PC-9 (cell line): Measurements from ENCODE around the gene KCNA2. TPM values are rescaled to one million over a fixed set of nuclear protein-coding genes. Genes with fewer than 3 reads are reported as not detected.

Source experiments
- BruUV-seq: library from RNA; stranded (reverse); fragments of 400-500 nt; replicated peaks from 2 replicates; lab custom pipeline; 2021; lab: Mats Ljungman, UMichigan
- CTCF ChIA-PET: fragments of 300-600 bp; sonication (Branson Sonifier 250); formaldehyde crosslinking; loops from one replicate; lab custom pipeline; 2022; ENCODE audit warnings: antibody characterized with exemption; lab: Charles Lee
- POLR2A ChIA-PET: fragments of 300-600 bp; sonication (Branson Sonifier 250); formaldehyde crosslinking; loops from one replicate; lab custom pipeline; 2022; ENCODE audit warnings: antibody characterized with exemption; ENCODE audit not compliant: unreplicated experiment; lab: Charles Lee
- DNase-seq, 2 experiments: peaks; one replicate each; pipeline versions ENCODE4 v3.0.0 to v3.0.0-alpha.2; 2015 to 2022; ENCODE audit warnings: mixed read lengths in 1 of 2
- H2AFZ ChIP-seq: fragments of 200-600 bp; sonication (generic); 2 replicates; pipeline ENCODE4 v1.8.1; 2017; ENCODE audit warnings: antibody characterized with exemption
- H3F3A ChIP-seq: fragments of 200-600 bp; sonication (generic); 2 replicates; pipeline ENCODE4 v1.8.1; 2017; ENCODE audit warnings: antibody characterized with exemption, mild to moderate bottlenecking, low read depth; ENCODE audit not compliant: insufficient read depth
- H3K27ac ChIP-seq: fragments of 200-600 bp; sonication (generic); 2 replicates; pipeline ENCODE4 v1.6.1; 2016; ENCODE audit warnings: mixed run types
- H3K27me3 ChIP-seq: fragments of 200-600 bp; sonication (generic); 2 replicates; pipeline ENCODE4 v1.6.1; 2016; ENCODE audit warnings: low read depth, mixed run types; ENCODE audit not compliant: insufficient read depth
- H3K36me3 ChIP-seq: fragments of 200-600 bp; sonication (generic); 2 replicates; pipeline ENCODE4 v1.6.1; 2016; ENCODE audit warnings: low read depth, mixed run types
- H3K4me1 ChIP-seq: fragments of 200-600 bp; sonication (generic); replicated peaks from 2 replicates; pipeline ENCODE4 v1.6.1; 2016; ENCODE audit warnings: mixed run types; ENCODE audit not compliant: insufficient read depth
- H3K4me2 ChIP-seq: fragments of 200-600 bp; sonication (generic); 2 replicates; pipeline ENCODE4 v1.6.1; 2017; ENCODE audit warnings: mixed run types
- H3K4me3 ChIP-seq: fragments of 200-600 bp; sonication (generic); 2 replicates; pipeline ENCODE4 v1.6.1; 2016; ENCODE audit warnings: mixed run types
- H3K79me2 ChIP-seq: fragments of 200-600 bp; sonication (generic); 2 replicates; pipeline ENCODE4 v1.6.1; 2017; ENCODE audit warnings: low read depth, mixed run types
- H3K9me2 ChIP-seq: fragments of 200-600 bp; sonication (generic); 2 replicates; pipeline ENCODE4 v1.8.1; 2017; ENCODE audit warnings: mild to moderate bottlenecking; ENCODE audit not compliant: insufficient read depth
- H3K9me3 ChIP-seq: fragments of 200-600 bp; sonication (generic); 2 replicates; pipeline ENCODE4 v1.8.1; 2016; ENCODE audit warnings: low read depth; ENCODE audit not compliant: insufficient read depth
- H4K20me1 ChIP-seq: fragments of 200-600 bp; sonication (generic); 2 replicates; pipeline ENCODE4 v1.8.1; 2017; ENCODE audit not compliant: insufficient read depth
- EZH2 ChIP-seq: fragments of 200-600 bp; sonication (generic); IDR thresholded peaks from 2 replicates; pipeline ENCODE4 v1.8.0; 2017; ENCODE audit warnings: antibody characterized with exemption, low read depth
- intact Hi-C: fragments of 100-400 bp; cut with micrococcal nuclease; formaldehyde crosslinking; loops from one replicate; pipeline ENCODE4 v1.10.0; 2022; ENCODE audit not compliant: unreplicated experiment
- total RNA-seq: library from RNA; stranded (reverse); gene quantifications from 2 replicates; pipeline ENCODE4 v1.2.3, GENCODE V29; 2021
- TF ChIP-seq, protein P1 (sequence below): fragments of 200-600 bp; sonication (generic); conservative IDR thresholded peaks from 2 replicates; pipeline ENCODE4 v1.6.1; 2017; ENCODE audit warnings: mixed run types, antibody characterized with exemption, mild to moderate bottlenecking, moderate library complexity

Gene KCNA2
- total RNA-seq, 1 experiment from 2014 or later: not detected

GRCh38 chr1:110619412-110620249 is 13.5 kb upstream of the KCNA2 start:
- peak; percentile 60 to 82 for DNase-seq
- Histone ChIP-seq H3K9me2 (0 out of 2 replicates have a peak, but pooled peaks cover 3% of the 10 kb centered on the region), H3K27me3 (peaks cover 40% of the 10 kb centered on the region; the same call in 1 of the 2 replicates), H3F3A (no peaks in the 10 kb centered on the region), H3K4me3 (no peak overlapping the region), H3K4me1 (no peaks in the 10 kb centered on the region; the same call in 1 of the 2 replicates), H4K20me1 (no peaks in the 10 kb centered on the region), H3K4me2 (peak overlapping the region; percentile 67), H3K27ac (no peak overlapping the region), H3K36me3 (no peaks in the 10 kb centered on the region), H3K9me3 (no peaks in the 10 kb centered on the region), H2AFZ (peak overlapping the region; percentile 44; the same call in 1 of the 2 replicates), H3K79me2 (no peaks in the 10 kb centered on the region)
- POLR2A ChIA-PET: no interaction called here
- no TSS peak for BruUV-seq
- CTCF ChIA-PET: interaction anchor here (0.6 to 2.1 kb wide), 8 partner anchors 29 to 453 kb away, joined by 3 to 15 read pairs (median 3); no protein-coding TSS in a partner anchor
- no peak for TF ChIP-seq EZH2
- TF ChIP-seq, protein P1, sequence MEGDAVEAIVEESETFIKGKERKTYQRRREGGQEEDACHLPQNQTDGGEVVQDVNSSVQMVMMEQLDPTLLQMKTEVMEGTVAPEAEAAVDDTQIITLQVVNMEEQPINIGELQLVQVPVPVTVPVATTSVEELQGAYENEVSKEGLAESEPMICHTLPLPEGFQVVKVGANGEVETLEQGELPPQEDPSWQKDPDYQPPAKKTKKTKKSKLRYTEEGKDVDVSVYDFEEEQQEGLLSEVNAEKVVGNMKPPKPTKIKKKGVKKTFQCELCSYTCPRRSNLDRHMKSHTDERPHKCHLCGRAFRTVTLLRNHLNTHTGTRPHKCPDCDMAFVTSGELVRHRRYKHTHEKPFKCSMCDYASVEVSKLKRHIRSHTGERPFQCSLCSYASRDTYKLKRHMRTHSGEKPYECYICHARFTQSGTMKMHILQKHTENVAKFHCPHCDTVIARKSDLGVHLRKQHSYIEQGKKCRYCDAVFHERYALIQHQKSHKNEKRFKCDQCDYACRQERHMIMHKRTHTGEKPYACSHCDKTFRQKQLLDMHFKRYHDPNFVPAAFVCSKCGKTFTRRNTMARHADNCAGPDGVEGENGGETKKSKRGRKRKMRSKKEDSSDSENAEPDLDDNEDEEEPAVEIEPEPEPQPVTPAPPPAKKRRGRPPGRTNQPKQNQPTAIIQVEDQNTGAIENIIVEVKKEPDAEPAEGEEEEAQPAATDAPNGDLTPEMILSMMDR: peak; percentile 99
- intact Hi-C loops: loop anchor here (1.0 to 5.0 kb wide), 4 partner anchors 147 to 374 kb away; no protein-coding TSS in a partner anchor

- no TSS peak for BruUV-seq
- no peak for DNase-seq
- intact Hi-C loops: loop anchor here (1.0 to 5.0 kb wide), 4 partner anchors 148 to 375 kb away; no protein-coding TSS in a partner anchor
- Histone ChIP-seq H2AFZ (no peak overlapping the region), H4K20me1 (no peaks in the 10 kb centered on the region), H3K9me3 (no peaks in the 10 kb centered on the region), H3K27ac (no peak overlapping the region), H3K36me3 (no peaks in the 10 kb centered on the region), H3K4me3 (no peak overlapping the region), H3K9me2 (0 out of 2 replicates have a peak, but pooled peaks cover 3% of the 10 kb centered on the region), H3K79me2 (no peaks in the 10 kb centered on the region), H3K4me1 (no peaks in the 10 kb centered on the region; the same call in 1 of the 2 replicates), H3K4me2 (no peak overlapping the region), H3F3A (no peaks in the 10 kb centered on the region), H3K27me3 (peaks cover 38% of the 10 kb centered on the region; the same call in 1 of the 2 replicates)
- POLR2A ChIA-PET: no interaction called here
- TF ChIP-seq, protein P1: no peak
- no peak for TF ChIP-seq EZH2
- CTCF ChIA-PET: interaction anchor here (0.6 to 2.1 kb wide), 3 partner anchors 30 to 147 kb away, joined by 3 to 15 read pairs (median 3); no protein-coding TSS in a partner anchor
These were observed 12.5 kb upstream of the KCNA2 start for GRCh38 chr1:110618668-110619067.

DNA sequence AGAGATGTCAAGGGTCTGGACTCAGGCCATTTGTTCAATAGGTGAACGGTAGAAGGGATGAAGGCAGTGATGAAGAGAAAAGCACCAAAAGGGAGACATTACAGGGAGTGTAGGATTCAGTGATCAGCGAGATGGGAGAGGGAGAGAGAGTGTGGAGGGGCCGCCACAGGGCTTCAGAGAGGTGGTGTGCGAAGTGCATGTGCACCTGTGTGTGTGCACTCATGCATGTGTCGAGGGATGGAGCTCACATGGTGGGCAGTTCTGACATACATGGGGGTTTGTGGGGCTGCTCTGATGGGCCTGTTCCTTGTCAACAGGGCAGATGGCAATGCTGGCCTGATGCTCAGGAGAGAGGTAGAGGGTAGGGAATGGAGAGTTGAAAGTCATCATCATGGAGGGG is 11.4 kb upstream of the KCNA2 start:
- POLR2A ChIA-PET: no interaction called here
- H3K4me3 ChIP-seq: no peak overlapping the region
- intact Hi-C loops: loop anchor here (5.0 kb wide), 1 partner anchor 205 kb away; no protein-coding TSS in a partner anchor

More for the DNA sequence above, 11.4 kb upstream of the KCNA2 start:
- CTCF ChIA-PET: interaction anchor here (0.6 kb wide), 1 partner anchor 106 kb away, joined by 5 read pairs; no protein-coding TSS in a partner anchor
- Histone ChIP-seq H4K20me1 (no peaks in the 10 kb centered on the region), H3K4me2 (no peak overlapping the region), H3K36me3 (no peaks in the 10 kb centered on the region), H3K27ac (no peak overlapping the region), H3K9me2 (no peaks in the 10 kb centered on the region), H2AFZ (no peak overlapping the region), H3K27me3 (peaks cover 37% of the 10 kb centered on the region), H3K9me3 (no peaks in the 10 kb centered on the region), H3K79me2 (no peaks in the 10 kb centered on the region), H3K4me1 (no peaks in the 10 kb centered on the region; the same call in 1 of the 2 replicates), H3F3A (no peaks in the 10 kb centered on the region)
- no TSS peak for BruUV-seq
- TF ChIP-seq, protein P1: no peak
- no peak for TF ChIP-seq EZH2
- no peak for DNase-seq
